ENCODE results near the gene F13B. TPM values are rescaled to one million over a fixed set of nuclear protein-coding genes. Genes with fewer than 3 reads are reported as not detected.

Gene F13B
- polyA plus RNA-seq: not detected in 2 replicates

GRCh38 chr1:197066719-197067456, at the start of gene F13B:
Gene F13B, minus strand, starts transcription at chr1:197067260. Its CDS starts 37 bp downstream, at chr1:197067223.

Other genes starting within 250 kb of the F13B start
- gene CFHR1, start 247.5 kb downstream of the F13B start, polyA plus RNA-seq: not detected in 2 replicates
- 0.69 TPM in 1 of 2 replicates, not detected in the other for gene CFHR4, start 179.2 kb downstream of the F13B start, polyA plus RNA-seq
- not detected in 2 replicates for gene CFHR2, start 123.5 kb downstream of the F13B start, polyA plus RNA-seq
- gene CFHR5, start 89.7 kb downstream of the F13B start, polyA plus RNA-seq: 0.34 TPM in 1 of 2 replicates, not detected in the other
- 0.28 TPM in 1 of 2 replicates, not detected in the other for gene ASPM, start 79.4 kb upstream of the F13B start, polyA plus RNA-seq
- gene ZBTB41, start 134.0 kb upstream of the F13B start, polyA plus RNA-seq: 9.5 and 10.1 TPM in 2 replicates
- gene CRB1, start 201.0 kb upstream of the F13B start, polyA plus RNA-seq: 2.7 and 7.3 TPM in 2 replicates